H9 (cell line): ENCODE measurements around the gene B4GALNT1. TPM values are rescaled to one million over a fixed set of nuclear protein-coding genes. Genes with fewer than 3 reads are reported as not detected.

Experiments used
- DNase-seq: peaks from one replicate; pipeline ENCODE4 v3.0.0-alpha.2; 2017
- H2AFZ ChIP-seq: one replicate; pipeline ENCODE4 v1.6.1; 2013; ENCODE audit warnings: mild to moderate bottlenecking, low read length, control low read depth, moderate library complexity
- H2AK5ac ChIP-seq: 2 replicates; pipeline ENCODE4 v1.6.1; 2013; ENCODE audit warnings: low read length, control low read depth, mixed read lengths; ENCODE audit not compliant: insufficient read length
- H2BK120ac ChIP-seq: one replicate; pipeline ENCODE4 v1.6.1; 2013; ENCODE audit warnings: low read depth, mild to moderate bottlenecking, low read length, control low read depth, inconsistent platforms; ENCODE audit not compliant: poor library complexity, severe bottlenecking
- H2BK12ac ChIP-seq: 2 replicates; pipeline ENCODE4 v1.6.1; 2013; ENCODE audit warnings: low read length, control low read depth, mixed read lengths, low read depth; ENCODE audit not compliant: insufficient read length
- H2BK15ac ChIP-seq: 2 replicates; pipeline ENCODE4 v1.6.1; 2013; ENCODE audit warnings: low read depth, low read length, control low read depth
- H2BK20ac ChIP-seq: one replicate; pipeline ENCODE4 v1.6.1; 2013; ENCODE audit warnings: low read depth, mild to moderate bottlenecking, low read length, control low read depth, inconsistent platforms; ENCODE audit not compliant: poor library complexity, severe bottlenecking
- H2BK5ac ChIP-seq: 2 replicates; pipeline ENCODE4 v1.6.1; 2013; ENCODE audit warnings: low read length, control low read depth, mixed read lengths; ENCODE audit not compliant: insufficient read length
- H3K14ac ChIP-seq: 2 replicates; pipeline ENCODE4 v1.6.1; 2013; ENCODE audit warnings: low read length, control low read depth; ENCODE audit not compliant: insufficient read depth
- H3K18ac ChIP-seq: 2 replicates; pipeline ENCODE4 v1.6.1; 2013; ENCODE audit warnings: low read depth, mild to moderate bottlenecking, mixed read lengths, low read length, control low read depth; ENCODE audit not compliant: insufficient read length
- H3K23ac ChIP-seq: 2 replicates; pipeline ENCODE4 v1.6.1; 2013; ENCODE audit warnings: low read length, control low read depth, mixed read lengths, low read depth; ENCODE audit not compliant: insufficient read length
- H3K23me2 ChIP-seq: 2 replicates; pipeline ENCODE4 v1.6.1; 2013; ENCODE audit warnings: low read depth, mild to moderate bottlenecking, mixed read lengths, low read length, control low read depth; ENCODE audit not compliant: insufficient read length, poor library complexity, severe bottlenecking
- H3K27ac ChIP-seq: 2 replicates; pipeline ENCODE4 v1.5.1; 2013; ENCODE audit warnings: low read length, control low read depth, mixed read lengths, low read depth; ENCODE audit not compliant: insufficient read length
- H3K27me3 ChIP-seq: 2 replicates; pipeline ENCODE4 v1.6.1; 2013; ENCODE audit warnings: low read length, control low read depth, inconsistent platforms; ENCODE audit not compliant: insufficient read depth
- H3K4ac ChIP-seq: 2 replicates; pipeline ENCODE4 v1.6.1; 2013; ENCODE audit warnings: low read depth, mild to moderate bottlenecking, control low read depth, inconsistent platforms, low read length, moderate library complexity
- H3K4me1 ChIP-seq: 2 replicates; pipeline ENCODE4 v1.6.1; 2013; ENCODE audit warnings: low read length, control low read depth, inconsistent platforms; ENCODE audit not compliant: insufficient read depth
- H3K4me2 ChIP-seq: 2 replicates; pipeline ENCODE4 v1.6.1; 2013; ENCODE audit warnings: low read length, control low read depth, mixed read lengths; ENCODE audit not compliant: insufficient read length, insufficient read depth
- H3K56ac ChIP-seq: 2 replicates; pipeline ENCODE4 v1.6.1; 2013; ENCODE audit warnings: low read depth, mild to moderate bottlenecking, mixed read lengths, low read length, control low read depth; ENCODE audit not compliant: insufficient read length
- H3K79me1 ChIP-seq: 2 replicates; pipeline ENCODE4 v1.6.1; 2013; ENCODE audit warnings: low read depth, mild to moderate bottlenecking, moderate library complexity, low read length, control low read depth, inconsistent platforms; ENCODE audit not compliant: insufficient read depth, poor library complexity, severe bottlenecking
- H3K79me2 ChIP-seq: 2 replicates; pipeline ENCODE4 v1.6.1; 2013; ENCODE audit warnings: low read length, control low read depth, inconsistent platforms; ENCODE audit not compliant: insufficient read depth
- H3K9ac ChIP-seq: 2 replicates; pipeline ENCODE4 v1.6.1; 2013; ENCODE audit warnings: low read length, control low read depth, mixed read lengths; ENCODE audit not compliant: insufficient read length; ENCODE audit errors: extremely low read depth
- H3K9me3 ChIP-seq: one replicate; pipeline ENCODE4 v1.6.1; 2013; ENCODE audit warnings: low read depth, low read length, inconsistent platforms; ENCODE audit not compliant: control insufficient read depth
- H3T11ph ChIP-seq: one replicate; pipeline ENCODE4 v1.6.1; 2013; ENCODE audit warnings: mild to moderate bottlenecking, low read length, control low read depth, inconsistent platforms
- H4K20me1 ChIP-seq: one replicate; pipeline ENCODE4 v1.6.1; 2013; ENCODE audit not compliant: control insufficient read depth, insufficient read length, insufficient read depth
- H4K5ac ChIP-seq: 2 replicates; pipeline ENCODE4 v1.6.1; 2013; ENCODE audit warnings: low read depth, mild to moderate bottlenecking, mixed read lengths, low read length, control low read depth; ENCODE audit not compliant: insufficient read length
- H4K8ac ChIP-seq: replicated peaks from 2 replicates; pipeline ENCODE4 v1.6.1; 2013; ENCODE audit warnings: low read length, control low read depth, mixed read lengths, low read depth; ENCODE audit not compliant: insufficient read length
- H4K91ac ChIP-seq: 2 replicates; pipeline ENCODE4 v1.6.1; 2013; ENCODE audit warnings: low read depth, mild to moderate bottlenecking, moderate library complexity, mixed read lengths, low read length, control low read depth; ENCODE audit not compliant: insufficient read length
- H3K27ac Mint-ChIP-seq, 3 experiments: 2 replicates in 2 of 3; 3 replicates in 1 of 3; pipeline ENCODE4 v1.8.0; 2020 to 2021; ENCODE audit warnings: mixed read lengths in 3 of 3, mild to moderate bottlenecking in 1 of 3, moderate library complexity in 1 of 3
- H3K27me3 Mint-ChIP-seq: 2 replicates; pipeline ENCODE4 v1.8.0; 2021; ENCODE audit warnings: low read depth, mild to moderate bottlenecking, moderate library complexity, mixed read lengths
- H3K36me3 Mint-ChIP-seq, 3 experiments: 2 replicates in 2 of 3; 3 replicates in 1 of 3; pipeline ENCODE4 v1.8.0; 2020 to 2021; ENCODE audit warnings: low read depth in 3 of 3, mixed read lengths in 3 of 3; ENCODE audit not compliant: insufficient read depth in 1 of 3
- H3K4me1 Mint-ChIP-seq, 2 experiments: 2 replicates each; pipeline ENCODE4 v1.8.0; 2020; ENCODE audit warnings: mixed read lengths in 2 of 2
- H3K4me3 Mint-ChIP-seq, 2 experiments: 2 replicates in 1 of 2; 3 replicates in 1 of 2; pipeline ENCODE4 v1.8.0; 2020 to 2021; ENCODE audit warnings: mild to moderate bottlenecking in 2 of 2, mixed read lengths in 2 of 2, moderate library complexity in 1 of 2
- H3K9me3 Mint-ChIP-seq, 2 experiments: 2 replicates in 1 of 2; 3 replicates in 1 of 2; pipeline ENCODE4 v1.8.0; 2020; ENCODE audit warnings: mild to moderate bottlenecking in 2 of 2, mixed read lengths in 2 of 2, moderate library complexity in 1 of 2
- WGBS: extraction: QIAGEN DNeasy Blood & Tissue Kit; methylation state at CpG from one replicate; pipeline ENCODE4 v1.1.7; 2013; ENCODE audit warnings: missing lambda C conversion rate, low lambda C conversion rate, mixed read lengths; ENCODE audit not compliant: insufficient read length; ENCODE audit errors: extremely low coverage; 5-methylcytosine and 5-hydroxymethylcytosine counted together
- total RNA-seq: library from RNA; stranded (reverse); gene quantifications from 2 replicates; pipeline ENCODE4 v1.2.1, GENCODE V29; 2021
- TF ChIP-seq, protein P1 (sequence below): fragments of 200-600 bp; sonication (generic); conservative IDR thresholded peaks from 3 replicates; pipeline ENCODE4 v1.8.0; 2021; ENCODE audit warnings: antibody characterized with exemption, mild to moderate bottlenecking

B4GALNT1 gene
- total RNA-seq, 1 experiment from 2014 or later, result 2.3 TPM

DNA sequence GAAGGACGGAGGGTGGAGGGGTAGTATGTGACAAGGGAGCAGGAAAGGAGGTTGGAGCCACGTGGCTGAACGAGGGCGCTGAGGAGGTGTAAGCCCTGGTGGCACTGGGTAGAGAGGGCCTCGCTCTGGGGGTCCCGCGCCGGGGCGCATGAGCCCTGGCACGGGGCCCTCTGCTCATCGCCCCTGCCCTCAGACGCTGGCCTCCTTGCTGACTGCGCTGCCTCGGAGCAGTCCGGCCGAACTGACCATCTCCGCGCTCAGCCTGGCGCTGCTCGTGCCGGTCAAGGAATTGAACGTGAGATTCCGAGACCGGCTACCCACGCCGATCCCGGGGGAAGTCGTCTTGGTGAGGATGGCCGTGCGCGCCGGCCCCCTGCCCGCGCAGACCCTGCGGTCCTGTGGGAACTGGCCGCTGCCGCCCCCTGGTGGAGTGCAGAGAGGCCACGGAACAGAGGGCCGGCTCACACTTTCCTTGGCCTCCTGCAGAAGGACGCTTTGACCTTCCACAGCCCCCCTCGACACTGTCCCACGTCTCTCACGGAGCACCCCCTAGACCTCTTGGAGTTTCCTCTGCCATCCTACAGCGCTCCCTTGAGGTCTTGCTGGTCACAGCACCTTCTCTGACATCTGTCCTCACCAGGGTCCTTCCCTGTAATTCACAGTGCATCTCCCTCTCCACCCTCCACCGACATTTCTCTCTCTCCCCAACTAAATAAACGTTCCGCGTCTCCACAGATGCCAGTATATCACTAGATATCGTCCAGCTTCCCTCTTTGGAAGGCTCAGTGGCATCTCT, 11.3 kb downstream of the B4GALNT1 start:
- no peak overlapping the region for H2BK5ac ChIP-seq
- H4K20me1 ChIP-seq, result no peaks in the 10 kb centered on the region
- no peak overlapping the region for H2AK5ac ChIP-seq
- no peak overlapping the region for H3K14ac ChIP-seq
- no peak overlapping the region for H3K18ac ChIP-seq
- peaks cover 0 to 12% (median 0%) of the 10 kb centered on the region in 3 experiments; a peak in 4 of 7 replicates for H3K36me3 Mint-ChIP-seq
- no peak overlapping the region for H3K4ac ChIP-seq
- no peak overlapping the region for H2BK20ac ChIP-seq
- peak; percentile 76 for DNase-seq
- peaks cover 93% of the 10 kb centered on the region for H3K27me3 ChIP-seq
- H3K4me3 Mint-ChIP-seq, result peak overlapping the region; percentile 62 to 83
- H3K27ac ChIP-seq, result no peak overlapping the region
- H3K4me2 ChIP-seq, result peak overlapping the region; percentile 75
- peaks cover 0 to 5% of the 10 kb centered on the region in 2 experiments; a peak in 3 of 5 replicates for H3K9me3 Mint-ChIP-seq
- no peak overlapping the region for H3K9ac ChIP-seq
- H3K4me1 ChIP-seq, result no peaks in the 10 kb centered on the region
- peaks cover 12% of the 10 kb centered on the region for H3K23me2 ChIP-seq
- no peak overlapping the region for H3K56ac ChIP-seq
- peaks cover 26 to 35% of the 10 kb centered on the region in 2 experiments for H3K4me1 Mint-ChIP-seq
- no peak overlapping the region for H4K91ac ChIP-seq
- H3K9me3 ChIP-seq, result no peaks in the 10 kb centered on the region
- H4K8ac ChIP-seq, result no peak overlapping the region
- H3K23ac ChIP-seq, result no peak overlapping the region
- H2BK15ac ChIP-seq, result no peak overlapping the region
- no peak overlapping the region for H2BK120ac ChIP-seq
- WGBS, result no CpG with 5 or more reads among the region's 49 CpGs
- no peaks in the 10 kb centered on the region for H3K79me2 ChIP-seq
- TF ChIP-seq, protein P1, sequence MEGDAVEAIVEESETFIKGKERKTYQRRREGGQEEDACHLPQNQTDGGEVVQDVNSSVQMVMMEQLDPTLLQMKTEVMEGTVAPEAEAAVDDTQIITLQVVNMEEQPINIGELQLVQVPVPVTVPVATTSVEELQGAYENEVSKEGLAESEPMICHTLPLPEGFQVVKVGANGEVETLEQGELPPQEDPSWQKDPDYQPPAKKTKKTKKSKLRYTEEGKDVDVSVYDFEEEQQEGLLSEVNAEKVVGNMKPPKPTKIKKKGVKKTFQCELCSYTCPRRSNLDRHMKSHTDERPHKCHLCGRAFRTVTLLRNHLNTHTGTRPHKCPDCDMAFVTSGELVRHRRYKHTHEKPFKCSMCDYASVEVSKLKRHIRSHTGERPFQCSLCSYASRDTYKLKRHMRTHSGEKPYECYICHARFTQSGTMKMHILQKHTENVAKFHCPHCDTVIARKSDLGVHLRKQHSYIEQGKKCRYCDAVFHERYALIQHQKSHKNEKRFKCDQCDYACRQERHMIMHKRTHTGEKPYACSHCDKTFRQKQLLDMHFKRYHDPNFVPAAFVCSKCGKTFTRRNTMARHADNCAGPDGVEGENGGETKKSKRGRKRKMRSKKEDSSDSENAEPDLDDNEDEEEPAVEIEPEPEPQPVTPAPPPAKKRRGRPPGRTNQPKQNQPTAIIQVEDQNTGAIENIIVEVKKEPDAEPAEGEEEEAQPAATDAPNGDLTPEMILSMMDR, result peak; percentile 96
- H3K79me1 ChIP-seq, result no peaks in the 10 kb centered on the region
- H3K27me3 Mint-ChIP-seq, result peaks cover 98% of the 10 kb centered on the region
- H2BK12ac ChIP-seq, result no peak overlapping the region
- H4K5ac ChIP-seq, result no peak overlapping the region
- no peak overlapping the region for H2AFZ ChIP-seq
- no peak overlapping the region for H3K27ac Mint-ChIP-seq
- H3T11ph ChIP-seq, result no peak overlapping the region
